Left lung (tissue), 10 donors: ENCODE data around the gene ANXA6. TPM values are rescaled to one million over a fixed set of nuclear protein-coding genes. Genes with fewer than 3 reads are reported as not detected.

Source experiments
- ATAC-seq: fragments of 200-7000 bp; cut with Tn5 transposase; one replicate; pipeline ENCODE4 v1.9.1; 2020; ENCODE audit warnings: moderate library complexity
- DNase-seq, 4 donors: peaks; one replicate each; pipeline ENCODE4 v3.0.0-alpha.2; 2013 to 2020
- H3K27ac ChIP-seq, 2 donors: fragments of 200-600 bp; sonication (generic) in 1 of 2; one replicate each; pipeline versions ENCODE4 v1.5.0 to v1.8.0; 2020 to 2021
- H3K27me3 ChIP-seq, 2 donors: fragments of 200-600 bp; sonication (generic) in 1 of 2; one replicate each; pipeline versions ENCODE4 v1.5.0 to v1.8.0; 2020 to 2021
- H3K36me3 ChIP-seq, 2 donors: fragments of 200-600 bp; sonication (generic) in 1 of 2; one replicate each; pipeline versions ENCODE4 v1.5.0 to v1.8.0; 2020 to 2021
- H3K4me1 ChIP-seq, 2 donors: fragments of 200-600 bp; one replicate each; pipeline ENCODE4 v1.8.0; 2021
- H3K4me3 ChIP-seq, 2 donors: fragments of 200-600 bp; sonication (generic) in 1 of 2; one replicate each; pipeline versions ENCODE4 v1.5.0 to v1.8.0; 2020 to 2021; ENCODE audit warnings: mild to moderate bottlenecking in 1 of 2
- H3K9me3 ChIP-seq, 2 donors: fragments of 200-600 bp; sonication (generic) in 1 of 2; one replicate each; pipeline versions ENCODE4 v1.5.0 to v1.8.0; 2020 to 2021
- CTCF ChIP-seq, 2 donors: fragments of 200-600 bp; sonication (generic) in 1 of 2; IDR thresholded peaks; one replicate each; pipeline versions ENCODE4 v1.5.0 to v1.8.0; 2021; ENCODE audit warnings: antibody characterized with exemption in 2 of 2
- intact Hi-C, 2 donors: fragments of 100-400 bp; cut with DNase I; formaldehyde crosslinking; loops; one replicate each; pipeline versions ENCODE4 v1.11.2 to v1.14.2; 2022
- polyA plus RNA-seq, 6 donors: library from polyadenylated mRNA; unstranded; fragments of 120-200 nt; gene quantifications; one replicate each; pipeline ENCODE4 v1.2.1, GENCODE V29; 2013; ENCODE audit not compliant: insufficient read length in 6 of 6
- total RNA-seq, 2 donors: library from RNA; stranded (reverse); fragmentation: NEBNext Ultra II Directional; extraction: Animal tissue kit (Norgen Biotek cat#: 25700); gene quantifications; one replicate each; pipeline ENCODE4 v1.2.1, GENCODE V29; 2021
- donor health status: DM: no; HTN: yes; CAD: no.
- donor health status: DM: no; HTN: no; CAD: no.

ANXA6 gene
- total and polyA plus RNA-seq, 8 donors, result 188 to 303 (median 291) TPM

GRCh38 chr5:151186538-151186937 is 29.0 kb upstream of the ANXA6 start:
- no peak overlapping the region for H3K27ac ChIP-seq
- no peaks in the 10 kb centered on the region for H3K27me3 ChIP-seq
- no peak for DNase-seq
- H3K36me3 ChIP-seq, result peaks cover 0 to 70% of the 10 kb centered on the region in 2 donors
- H3K4me1 ChIP-seq, result peaks cover 0 to 6% of the 10 kb centered on the region in 2 donors
- ATAC-seq, result no peak
- TF ChIP-seq CTCF (IDR thresholded peaks at IDR 0.05), result no peak
- no peak overlapping the region for H3K4me3 ChIP-seq
- intact Hi-C loops, result no loop called here
- no peaks in the 10 kb centered on the region for H3K9me3 ChIP-seq

GRCh38 chr5:151186052-151186451 is 28.5 kb upstream of the ANXA6 start:
- ATAC-seq (no peak), DNase-seq (no peak)
- Histone ChIP-seq H3K27ac (no peak overlapping the region), H3K36me3 (peaks cover 0 to 75% of the 10 kb centered on the region in 2 donors), H3K9me3 (no peaks in the 10 kb centered on the region), H3K4me3 (no peak overlapping the region), H3K4me1 (peaks cover 0 to 3% of the 10 kb centered on the region in 2 donors), H3K27me3 (no peaks in the 10 kb centered on the region)
- intact Hi-C loops, result no loop called here
- TF ChIP-seq CTCF (IDR thresholded peaks at IDR 0.05), result no peak

GRCh38 chr5:151184316-151185042 is 26.9 kb upstream of the ANXA6 start:
- H3K9me3 ChIP-seq, result no peaks in the 10 kb centered on the region
- H3K27me3 ChIP-seq, result no peaks in the 10 kb centered on the region
- DNase-seq (no peak), ATAC-seq (no peak)
- no peak for TF ChIP-seq CTCF (IDR thresholded peaks at IDR 0.05)
- H3K36me3 ChIP-seq, result peaks cover 0 to 82% of the 10 kb centered on the region in 2 donors
- peaks cover 0 to 3% of the 10 kb centered on the region in 2 donors for H3K4me1 ChIP-seq
- no peak overlapping the region for H3K27ac ChIP-seq
- no peak overlapping the region for H3K4me3 ChIP-seq
- intact Hi-C loops, result no loop called here

DNA sequence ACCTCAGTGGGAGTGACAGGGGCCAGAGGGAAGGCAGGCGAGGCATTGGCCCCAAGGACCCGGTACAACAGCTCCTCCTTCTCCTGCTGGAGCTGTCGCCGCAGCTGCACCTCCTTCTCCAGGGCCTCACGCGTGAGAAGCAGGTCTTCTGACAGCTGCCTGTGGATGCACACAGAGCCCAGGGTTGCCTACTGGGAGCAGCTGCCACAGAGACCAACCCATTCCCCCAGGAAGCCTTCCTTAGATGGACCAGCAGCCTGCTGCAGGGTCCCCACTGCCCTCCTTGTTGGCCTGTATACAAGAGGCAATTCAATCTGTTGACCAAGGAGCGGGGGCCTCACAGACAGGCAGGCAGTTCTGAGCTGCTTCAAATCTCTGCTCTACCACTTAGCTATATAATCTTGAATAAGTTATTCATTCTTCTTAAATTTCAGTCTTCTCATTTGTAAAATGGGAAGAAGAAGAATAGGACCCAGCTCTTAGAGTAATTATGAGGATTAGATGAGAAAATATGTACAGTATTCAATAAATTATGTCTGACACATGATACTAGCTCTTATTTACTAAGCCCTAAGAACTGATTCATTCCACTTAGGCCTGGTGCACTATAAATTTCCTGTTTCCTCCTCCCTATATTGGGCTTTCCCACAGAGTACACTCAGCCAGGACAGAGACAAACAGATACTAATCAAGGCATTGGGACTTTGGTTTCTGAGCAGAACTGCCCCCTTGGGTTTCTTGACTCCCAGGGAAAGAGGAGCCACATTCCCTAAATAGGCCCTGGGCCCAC is 26.1 kb upstream of the ANXA6 start:
- intact Hi-C loops, result no loop called here
- no peak overlapping the region for H3K27ac ChIP-seq
- peaks cover 0 to 3% of the 10 kb centered on the region in 2 donors for H3K4me1 ChIP-seq
- ATAC-seq (peak; percentile 67), DNase-seq (no peak)
- H3K9me3 ChIP-seq, result no peaks in the 10 kb centered on the region
- no peak overlapping the region for H3K4me3 ChIP-seq
- H3K27me3 ChIP-seq, result no peaks in the 10 kb centered on the region
- peaks cover 0 to 88% of the 10 kb centered on the region in 2 donors for H3K36me3 ChIP-seq
- no peak for TF ChIP-seq CTCF (IDR thresholded peaks at IDR 0.05)

DNA sequence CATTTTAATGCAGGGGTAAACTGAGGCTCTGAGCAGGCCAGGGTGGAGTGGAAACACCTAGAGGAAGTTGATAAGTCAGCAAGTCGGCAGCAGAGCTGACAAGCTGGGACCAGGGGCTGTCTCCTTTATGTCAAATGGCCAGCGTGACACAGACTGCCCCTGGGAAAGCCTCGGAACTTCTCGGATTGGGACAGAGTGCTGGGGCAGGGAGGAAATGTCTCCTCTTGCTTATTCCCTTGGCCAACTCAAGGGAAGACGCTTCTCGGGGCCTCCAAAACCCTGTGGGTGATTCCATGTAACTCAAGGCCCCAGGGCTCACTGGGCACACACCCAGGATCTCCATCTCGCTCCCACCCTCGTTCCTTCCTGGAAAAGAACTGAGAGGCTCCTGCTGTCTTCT is 25.4 kb upstream of the ANXA6 start:
- peaks cover 0 to 3% of the 10 kb centered on the region in 2 donors for H3K4me1 ChIP-seq
- intact Hi-C loops, result no loop called here
- no peak for DNase-seq
- peaks cover 0 to 87% of the 10 kb centered on the region in 2 donors for H3K36me3 ChIP-seq
- no peak overlapping the region for H3K4me3 ChIP-seq
- ATAC-seq, result no peak
- H3K9me3 ChIP-seq, result no peaks in the 10 kb centered on the region
- no peaks in the 10 kb centered on the region for H3K27me3 ChIP-seq
- H3K27ac ChIP-seq, result no peak overlapping the region
- no peak for TF ChIP-seq CTCF (IDR thresholded peaks at IDR 0.05)
